HCT116 (cell line): Measurements from ENCODE around the gene PRR5L. TPM values are rescaled to one million over a fixed set of nuclear protein-coding genes. Genes with fewer than 3 reads are reported as not detected.

Source experiments
- ATAC-seq: fragments of 200-7000 bp; cut with Tn5 transposase; 2 replicates; pipeline ENCODE4 v1.9.1; 2020; ENCODE audit warnings: mild to moderate bottlenecking, moderate library complexity
- BruUV-seq: library from RNA; stranded (reverse); fragments of 400-500 nt; replicated peaks from 2 replicates; lab custom pipeline; 2021; lab: Mats Ljungman, UMichigan
- CTCF ChIA-PET: fragments of 300-600 bp; sonication (Branson Sonifier 250); formaldehyde crosslinking; loops from one replicate; lab custom pipeline; 2021; ENCODE audit warnings: antibody characterized with exemption; lab: Charles Lee
- POLR2A ChIA-PET: fragments of 300-600, 350-600 bp; sonication (Branson Sonifier 250); formaldehyde crosslinking; loops from one replicate; lab custom pipeline; 2021; ENCODE audit warnings: antibody characterized with exemption; lab: Charles Lee
- RAD21 ChIA-PET, 2 experiments: fragments of 300-600 bp; sonication (Branson Sonifier 250); formaldehyde crosslinking; loops; one replicate each; lab custom pipeline; 2023; ENCODE audit warnings: low total read pairs in 2 of 2; ENCODE audit not compliant: uncharacterized antibody in 2 of 2, unreplicated experiment in 2 of 2, low non-redundant PET in 1 of 2; lab: Charles Lee
- DNase-seq: peaks from one replicate; pipeline ENCODE4 v3.0.0-alpha.2; 2010; ENCODE audit warnings: low read depth, low spot score
- H2AFZ ChIP-seq: fragments of 200-600 bp; shearing (Covaris generic), sonication (generic); 2 replicates; pipeline ENCODE4 v1.6.1; 2017; ENCODE audit warnings: low read depth, mixed run types, mixed read lengths, antibody characterized with exemption, low read length; ENCODE audit not compliant: poor library complexity, severe bottlenecking
- H3K27ac ChIP-seq: 2 replicates; pipeline ENCODE4 v1.5.1; 2012; ENCODE audit warnings: low read depth, low read length
- H3K27me3 ChIP-seq: fragments of 200-600 bp; sonication (generic); 2 replicates; pipeline ENCODE4 v1.6.1; 2016; ENCODE audit warnings: mixed run types, low read length, mixed read lengths; ENCODE audit not compliant: insufficient read depth
- H3K36me3 ChIP-seq, 2 experiments: fragments of 200-500 bp in 1 of 2; fragments of 200-600 bp in 1 of 2; sonication (Bioruptor generic) in 1 of 2; sonication (generic) in 1 of 2; 2 replicates each; pipeline versions ENCODE4 v1.5.1 to v1.6.1; 2014 to 2016; ENCODE audit warnings: low read length in 2 of 2, inconsistent platforms in 1 of 2, mixed read lengths in 1 of 2, mixed run types in 1 of 2; ENCODE audit not compliant: insufficient read depth in 2 of 2, control insufficient read depth in 1 of 2
- H3K4me1 ChIP-seq, 2 experiments: fragments of 200-600 bp in 1 of 2; sonication (generic) in 1 of 2; 2 replicates each; pipeline versions ENCODE4 v1.5.1 to v1.6.1; 2012 to 2017; ENCODE audit warnings: low read length in 2 of 2, inconsistent platforms in 1 of 2, mild to moderate bottlenecking in 1 of 2, mixed read lengths in 1 of 2, mixed run types in 1 of 2, moderate library complexity in 1 of 2; ENCODE audit not compliant: insufficient read depth in 2 of 2, control insufficient read depth in 1 of 2
- H3K4me2 ChIP-seq: fragments of 200-600 bp; sonication (generic); 2 replicates; pipeline ENCODE4 v1.6.1; 2017; ENCODE audit warnings: mixed run types, low read length, mixed read lengths
- H3K4me3 ChIP-seq, 2 experiments: fragments of 200-600 bp in 1 of 2; sonication (generic) in 1 of 2; replicated peaks in 1 of 2; 2 replicates each; pipeline ENCODE4 v1.5.1; 2011 to 2016; ENCODE audit warnings: low read length in 2 of 2, control low read depth in 1 of 2, low read depth in 1 of 2, mild to moderate bottlenecking in 1 of 2, mixed read lengths in 1 of 2, mixed run types in 1 of 2
- H3K79me2 ChIP-seq: fragments of 200-600 bp; sonication (generic); 2 replicates; pipeline ENCODE4 v1.6.1; 2017; ENCODE audit warnings: mild to moderate bottlenecking, mixed run types, low read length, moderate library complexity, mixed read lengths; ENCODE audit not compliant: insufficient read depth
- H3K9ac ChIP-seq: fragments of 200-600 bp; sonication (generic); 2 replicates; pipeline ENCODE4 v1.6.1; 2016; ENCODE audit warnings: low read length, mixed read lengths
- H3K9me2 ChIP-seq: fragments of 200-600 bp; sonication (generic), shearing (Covaris generic); 2 replicates; pipeline ENCODE4 v1.6.1; 2017; ENCODE audit warnings: mixed run types, mild to moderate bottlenecking, moderate library complexity; ENCODE audit not compliant: insufficient read depth
- H3K9me3 ChIP-seq, 2 experiments: fragments of 200-500 bp in 1 of 2; fragments of 200-600 bp in 1 of 2; sonication (Bioruptor generic) in 1 of 2; sonication (generic) in 1 of 2; 2 replicates each; pipeline ENCODE4 v1.6.1; 2014 to 2017; ENCODE audit warnings: low read length in 2 of 2, mixed read lengths in 2 of 2, inconsistent platforms in 1 of 2, low read depth in 1 of 2, mild to moderate bottlenecking in 1 of 2, mixed run types in 1 of 2, moderate library complexity in 1 of 2; ENCODE audit not compliant: control insufficient read depth in 1 of 2, insufficient read depth in 1 of 2
- H4K20me1 ChIP-seq: fragments of 200-600 bp; sonication (generic), shearing (Covaris generic); 2 replicates; pipeline ENCODE4 v1.6.1; 2017; ENCODE audit warnings: mixed run types, mild to moderate bottlenecking, moderate library complexity; ENCODE audit not compliant: insufficient read depth
- ATF3 ChIP-seq: IDR thresholded peaks from 2 replicates; pipeline ENCODE4 v1.6.1; 2012
- CBX3 ChIP-seq: IDR thresholded peaks from 2 replicates; pipeline ENCODE4 v1.6.1; 2012; ENCODE audit warnings: low read depth
- CEBPB ChIP-seq: IDR thresholded peaks from 2 replicates; pipeline ENCODE4 v1.6.1; 2012; ENCODE audit warnings: low read depth
- CTCF ChIP-seq, 3 experiments: fragments of 200-600 bp in 1 of 3; sonication (generic) in 1 of 3; IDR thresholded peaks in 2 of 3; conservative IDR thresholded peaks in 1 of 3; 2 replicates each; pipeline ENCODE4 v1.5.1; 2012 to 2017; ENCODE audit warnings: low read depth in 2 of 3, low read length in 2 of 3, antibody characterized with exemption in 1 of 3, borderline replicate concordance in 1 of 3, control low read depth in 1 of 3, mild to moderate bottlenecking in 1 of 3, mixed read lengths in 1 of 3, mixed run types in 1 of 3, moderate library complexity in 1 of 3; ENCODE audit not compliant: insufficient read depth in 1 of 3
- EGR1 ChIP-seq: IDR thresholded peaks from 2 replicates; pipeline ENCODE4 v1.6.1; 2012; ENCODE audit warnings: low read depth
- ELF1 ChIP-seq: IDR thresholded peaks from 2 replicates; pipeline ENCODE4 v1.6.1; 2012; ENCODE audit warnings: low read depth, borderline replicate concordance
- EZH2phosphoT487 ChIP-seq: fragments of 200-600 bp; IDR thresholded peaks from 2 replicates; pipeline ENCODE4 v1.6.1; 2018; ENCODE audit warnings: antibody characterized with exemption, borderline replicate concordance
- FOSL1 ChIP-seq: IDR thresholded peaks from 2 replicates; pipeline ENCODE4 v1.6.1; 2012; ENCODE audit warnings: low read depth
- POLR2A ChIP-seq: IDR thresholded peaks from 2 replicates; pipeline ENCODE4 v1.7.0; 2011; ENCODE audit warnings: borderline replicate concordance; ENCODE audit not compliant: insufficient read depth, insufficient read length; ENCODE audit errors: extremely low read depth
- POLR2AphosphoS5 ChIP-seq: IDR thresholded peaks from 2 replicates; pipeline ENCODE4 v1.6.1; 2011; ENCODE audit warnings: mild to moderate bottlenecking, low read depth, low read length, moderate library complexity
- RAD21 ChIP-seq: IDR thresholded peaks from 2 replicates; pipeline ENCODE4 v1.6.1; 2012; ENCODE audit warnings: low read depth, mild to moderate bottlenecking
- SP1 ChIP-seq: IDR thresholded peaks from 2 replicates; pipeline ENCODE4 v1.6.1; 2012; ENCODE audit warnings: low read depth
- ZFX ChIP-seq: fragments of 450-650 bp; IDR thresholded peaks from 2 replicates; pipeline ENCODE4 v1.6.1; 2017
- ZNF274 ChIP-seq: fragments of 200-500 bp; sonication (Bioruptor generic); IDR thresholded peaks from 2 replicates; pipeline ENCODE4 v1.6.1; 2014; ENCODE audit warnings: mild to moderate bottlenecking, low read depth, low read length, inconsistent platforms
- intact Hi-C: fragments of 100-400 bp; cut with micrococcal nuclease; formaldehyde crosslinking; loops from 2 replicates; pipeline ENCODE4 v1.10.0; 2022
- total RNA-seq: library from RNA; stranded (reverse); gene quantifications from one replicate; pipeline ENCODE4 v1.2.1, GENCODE V29; 2021; ENCODE audit not compliant: unreplicated experiment
- TF ChIP-seq, protein P1 (sequence below): IDR thresholded peaks from 2 replicates; pipeline ENCODE4 v1.6.1; 2011; ENCODE audit warnings: mild to moderate bottlenecking, low read length, moderate library complexity; ENCODE audit not compliant: insufficient replicate concordance; ENCODE audit errors: extremely low read depth
- TF ChIP-seq, protein P2 (sequence below): IDR thresholded peaks from 2 replicates; pipeline ENCODE4 v1.6.1; 2012

Gene PRR5L
- total RNA-seq, 1 experiment from 2014 or later = 0.47 TPM

- BruUV-seq = no TSS peak
- RAD21 ChIA-PET = no interaction called here
These were observed 194.1 kb downstream of the PRR5L start for GRCh38 chr11:36490026-36490806.

More at GRCh38 chr11:36490026-36490806, 194.1 kb downstream of the PRR5L start:
- Histone ChIP-seq H3K36me3 (peaks cover 8 to 33% of the 10 kb centered on the region in 2 experiments; a peak in 3 of 4 replicates), H4K20me1 (no peaks in the 10 kb centered on the region), H3K4me3 (no peak overlapping the region), H2AFZ (no peak overlapping the region), H3K27me3 (no peaks in the 10 kb centered on the region), H3K4me2 (no peak overlapping the region), H3K9me3 (no peaks in the 10 kb centered on the region), H3K9me2 (no peaks in the 10 kb centered on the region), H3K9ac (no peak overlapping the region), H3K27ac (no peak overlapping the region), H3K4me1 (no peaks in the 10 kb centered on the region), H3K79me2 (no peaks in the 10 kb centered on the region)
- ChIA-PET POLR2A (no interaction called here), CTCF (no interaction called here)
- no peak for ATAC-seq
- DNase-seq = no peak
- intact Hi-C loops = no loop called here
- TF ChIP-seq, protein P1, sequence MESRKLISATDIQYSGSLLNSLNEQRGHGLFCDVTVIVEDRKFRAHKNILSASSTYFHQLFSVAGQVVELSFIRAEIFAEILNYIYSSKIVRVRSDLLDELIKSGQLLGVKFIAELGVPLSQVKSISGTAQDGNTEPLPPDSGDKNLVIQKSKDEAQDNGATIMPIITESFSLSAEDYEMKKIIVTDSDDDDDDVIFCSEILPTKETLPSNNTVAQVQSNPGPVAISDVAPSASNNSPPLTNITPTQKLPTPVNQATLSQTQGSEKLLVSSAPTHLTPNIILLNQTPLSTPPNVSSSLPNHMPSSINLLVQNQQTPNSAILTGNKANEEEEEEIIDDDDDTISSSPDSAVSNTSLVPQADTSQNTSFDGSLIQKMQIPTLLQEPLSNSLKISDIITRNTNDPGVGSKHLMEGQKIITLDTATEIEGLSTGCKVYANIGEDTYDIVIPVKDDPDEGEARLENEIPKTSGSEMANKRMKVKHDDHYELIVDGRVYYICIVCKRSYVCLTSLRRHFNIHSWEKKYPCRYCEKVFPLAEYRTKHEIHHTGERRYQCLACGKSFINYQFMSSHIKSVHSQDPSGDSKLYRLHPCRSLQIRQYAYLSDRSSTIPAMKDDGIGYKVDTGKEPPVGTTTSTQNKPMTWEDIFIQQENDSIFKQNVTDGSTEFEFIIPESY = no peak
- no peak for TF ChIP-seq ELF1
- no peak for TF ChIP-seq CEBPB
- no peak for TF ChIP-seq ZFX
- no peak for TF ChIP-seq POLR2A
- TF ChIP-seq SP1 = no peak
- no peak for TF ChIP-seq POLR2AphosphoS5
- TF ChIP-seq RAD21 = no peak
- no peak for TF ChIP-seq EZH2phosphoT487
- TF ChIP-seq CBX3 = no peak
- TF ChIP-seq CTCF (IDR thresholded peaks at IDR 0.05 in 2 of 3, conservative IDR thresholded peaks at IDR 0.05 in 1 of 3; ENCODE audit: borderline replicate concordance in 1 of 3, insufficient read depth in 1 of 3, low read depth in 2 of 3, low read length in 2 of 3) = no peak
- TF ChIP-seq, protein P2, sequence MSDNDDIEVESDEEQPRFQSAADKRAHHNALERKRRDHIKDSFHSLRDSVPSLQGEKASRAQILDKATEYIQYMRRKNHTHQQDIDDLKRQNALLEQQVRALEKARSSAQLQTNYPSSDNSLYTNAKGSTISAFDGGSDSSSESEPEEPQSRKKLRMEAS = no peak
- no peak for TF ChIP-seq FOSL1
- TF ChIP-seq ATF3 = no peak
- TF ChIP-seq ZNF274 = no peak
- TF ChIP-seq EGR1 = no peak
